HG03520 (cell line): Measurements from ENCODE around the gene CCDC183.
"Not testable (repeated sequence)": the region's sequence is repeated elsewhere in the genome, so short reads cannot be mapped to it uniquely, and the experiment has no call there.

Source experiments
- ATAC-seq: cut with Tn5 transposase; IDR thresholded peaks from one replicate; pipeline ENCODE4 v1.9.1; 2021; ENCODE audit warnings: mild to moderate bottlenecking, moderate library complexity; ENCODE audit not compliant: unreplicated experiment

The CCDC183 gene

DNA sequence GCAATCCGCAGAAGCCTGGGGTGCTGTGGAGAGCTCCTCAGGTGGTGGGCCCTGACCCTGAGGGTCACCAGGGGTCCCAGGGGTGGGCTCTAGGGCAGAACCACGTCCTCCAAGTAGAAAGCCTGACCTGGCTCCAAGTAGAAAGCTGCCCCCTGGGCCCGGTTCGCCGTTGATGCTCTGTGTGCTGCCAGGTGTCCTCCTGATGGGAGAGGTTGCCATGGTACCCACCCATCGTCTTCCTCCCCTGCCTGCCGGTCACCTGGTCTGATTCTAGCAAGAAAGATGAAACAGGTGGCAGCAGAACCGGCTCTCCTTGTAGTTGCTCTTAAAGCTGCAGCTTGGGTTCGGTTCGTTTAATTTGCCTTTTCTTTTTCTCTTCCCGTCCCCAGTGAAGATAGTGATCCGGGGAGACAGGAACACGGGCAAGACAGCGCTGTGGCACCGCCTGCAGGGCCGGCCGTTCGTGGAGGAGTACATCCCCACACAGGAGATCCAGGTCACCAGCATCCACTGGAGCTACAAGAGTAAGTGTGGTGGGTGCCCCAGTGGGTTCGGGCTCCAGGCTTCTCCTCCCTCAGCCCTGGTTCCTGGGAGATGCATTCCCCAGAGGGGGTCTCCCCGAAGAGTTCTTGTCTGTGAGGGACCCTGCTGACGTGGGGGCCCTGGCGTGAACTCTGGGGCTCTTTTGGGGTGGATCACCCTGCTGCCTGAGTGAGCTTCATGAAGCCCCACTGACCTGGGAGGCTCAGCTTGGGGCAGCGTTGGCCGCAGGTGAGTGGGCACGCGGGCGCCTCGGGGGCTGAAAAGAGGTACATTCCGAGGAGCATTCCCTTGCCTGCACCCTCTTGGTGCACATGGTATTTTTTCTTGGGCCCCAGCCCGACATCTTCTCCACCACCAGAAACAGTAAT, 27.3 kb downstream of the CCDC183 start:
- no peak for ATAC-seq

DNA sequence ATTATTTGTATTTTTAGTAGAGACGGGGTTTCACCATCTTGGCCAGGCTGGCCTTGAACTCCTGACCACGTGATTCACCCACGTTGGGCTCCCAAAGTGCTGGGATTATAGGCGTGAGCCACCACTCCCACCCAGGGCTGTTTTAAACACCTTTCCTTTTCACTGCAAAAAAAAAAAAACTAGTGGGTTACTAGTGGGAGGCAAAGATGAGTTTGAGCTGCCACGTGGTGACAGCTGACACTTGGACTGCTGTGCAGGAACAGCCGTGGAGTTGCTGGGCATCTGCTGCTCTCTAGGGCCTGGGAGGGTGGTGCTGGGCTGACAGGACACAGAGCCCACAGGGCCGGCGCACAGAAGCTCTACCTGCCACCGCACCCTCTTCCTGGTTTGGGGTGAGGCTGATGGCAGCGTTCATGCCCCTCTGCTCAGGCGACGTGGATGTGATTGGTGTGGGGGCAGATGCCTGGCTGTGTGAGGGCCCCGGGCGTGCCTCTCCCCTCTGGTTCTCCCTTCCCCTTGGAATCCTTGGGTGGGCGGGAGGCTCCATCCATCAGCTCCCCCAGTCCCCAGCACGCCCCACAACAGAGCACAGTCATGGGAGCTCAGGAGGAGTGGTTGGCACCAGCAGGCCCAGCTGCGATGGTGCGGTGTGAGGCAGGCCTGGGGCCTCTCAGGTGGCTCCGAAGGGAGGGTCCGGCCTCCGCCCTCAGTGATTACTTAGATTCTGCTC, 28.5 kb downstream of the CCDC183 start:
- no peak for ATAC-seq

DNA sequence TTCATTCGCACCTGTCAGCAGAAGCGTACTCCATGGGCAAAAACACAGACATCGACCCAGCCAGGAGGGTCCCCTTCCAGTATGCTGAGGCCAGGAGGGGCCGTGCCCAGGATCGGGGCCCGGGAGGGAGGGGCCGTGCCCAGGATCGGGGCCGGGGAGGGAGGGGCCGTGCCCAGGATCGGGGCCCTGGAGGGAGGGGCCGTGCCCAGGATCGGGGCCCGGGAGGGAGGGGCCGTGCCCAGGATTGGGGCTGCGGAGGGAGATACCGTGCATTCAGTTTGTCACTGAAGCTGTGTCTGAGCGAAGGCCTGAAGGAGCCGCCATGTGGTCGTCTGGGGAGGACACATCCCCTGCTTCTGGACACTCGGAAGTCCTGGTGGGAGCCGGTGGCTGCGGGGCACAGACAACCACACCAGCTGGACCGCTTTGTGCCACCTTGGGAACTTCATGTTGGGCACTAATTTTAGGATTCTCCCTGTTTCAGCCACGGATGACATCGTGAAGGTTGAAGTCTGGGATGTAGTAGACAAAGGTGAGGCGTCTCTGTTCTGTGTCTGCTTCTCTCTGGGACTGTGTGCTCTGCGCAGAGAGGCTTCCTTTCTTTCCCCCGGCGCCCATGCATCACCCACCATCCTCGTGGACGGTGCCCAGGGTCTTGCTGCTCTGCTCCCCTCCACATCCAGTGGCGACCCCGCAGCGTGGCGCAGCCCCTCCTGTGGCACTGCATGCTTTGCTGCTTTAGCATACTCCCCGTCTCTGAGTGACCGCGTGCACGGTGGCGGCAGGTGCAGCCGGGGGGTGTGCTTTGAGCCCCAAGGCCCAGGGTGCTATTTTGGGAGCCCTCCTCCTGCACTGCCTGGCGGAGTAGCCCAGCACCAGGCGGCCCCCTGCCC, 29.4 kb downstream of the CCDC183 start:
- no peak for ATAC-seq

DNA sequence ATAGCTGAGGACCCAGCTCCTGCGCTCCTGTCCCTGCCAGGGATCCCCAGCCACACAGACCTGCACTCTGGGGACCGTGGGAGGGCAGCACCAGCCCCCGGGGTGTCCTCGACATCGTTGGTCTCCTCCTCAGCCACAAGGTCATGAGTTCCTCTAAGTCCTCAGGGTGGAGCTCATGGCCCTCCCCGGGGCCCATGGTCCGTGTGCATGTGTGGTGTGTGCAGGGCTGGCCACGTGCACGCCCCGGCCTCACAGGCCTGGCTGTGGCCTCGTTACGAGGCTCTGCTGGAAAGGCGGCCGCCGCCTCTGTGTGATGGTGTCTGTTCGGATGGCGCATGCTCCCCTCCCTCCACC, 30.0 kb downstream of the CCDC183 start:
- ATAC-seq, result no peak

DNA sequence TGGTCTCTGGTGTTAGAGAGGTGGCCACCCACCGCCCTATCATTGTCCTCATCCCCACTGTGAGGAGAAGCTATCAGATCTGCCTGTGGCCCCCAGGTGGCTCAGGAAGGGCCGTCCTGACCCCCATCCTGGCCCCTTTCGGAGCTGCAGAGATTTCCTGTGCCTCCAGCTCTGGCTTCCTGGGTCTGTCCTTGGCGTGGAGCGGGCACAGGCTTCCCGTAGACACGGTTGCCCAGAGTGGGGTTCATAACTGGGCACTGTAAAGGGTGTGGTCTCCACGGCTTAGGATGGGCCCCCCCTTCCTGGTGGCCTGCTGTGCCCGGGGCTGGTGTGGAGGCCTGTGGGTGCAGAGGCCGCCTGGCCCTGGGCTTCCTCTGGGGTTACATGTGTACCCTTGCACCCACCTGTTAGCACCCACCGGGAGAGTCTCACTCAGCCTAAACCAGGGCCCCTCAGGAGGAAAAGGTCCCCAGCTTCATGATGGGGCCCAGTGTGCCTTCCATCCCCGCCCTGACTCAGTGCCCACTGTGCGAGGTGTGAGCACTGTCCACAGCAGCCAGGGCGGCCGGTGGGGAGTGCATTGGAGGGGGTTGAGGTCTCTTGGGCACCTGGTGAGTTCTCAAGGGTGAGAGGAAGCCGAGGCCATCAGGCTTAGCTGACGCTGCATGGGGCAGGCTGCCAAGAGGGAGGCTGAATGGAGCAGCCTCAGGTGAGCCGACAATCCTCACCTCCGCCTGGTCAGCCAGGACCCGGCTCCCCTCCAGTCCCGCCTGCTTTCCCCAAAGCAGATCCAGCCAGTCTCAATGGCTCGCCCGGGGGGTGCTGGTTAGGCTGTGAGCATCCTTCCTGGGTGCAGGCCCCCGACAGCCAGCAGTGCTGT, 30.8 kb downstream of the CCDC183 start:
- no peak for ATAC-seq

DNA sequence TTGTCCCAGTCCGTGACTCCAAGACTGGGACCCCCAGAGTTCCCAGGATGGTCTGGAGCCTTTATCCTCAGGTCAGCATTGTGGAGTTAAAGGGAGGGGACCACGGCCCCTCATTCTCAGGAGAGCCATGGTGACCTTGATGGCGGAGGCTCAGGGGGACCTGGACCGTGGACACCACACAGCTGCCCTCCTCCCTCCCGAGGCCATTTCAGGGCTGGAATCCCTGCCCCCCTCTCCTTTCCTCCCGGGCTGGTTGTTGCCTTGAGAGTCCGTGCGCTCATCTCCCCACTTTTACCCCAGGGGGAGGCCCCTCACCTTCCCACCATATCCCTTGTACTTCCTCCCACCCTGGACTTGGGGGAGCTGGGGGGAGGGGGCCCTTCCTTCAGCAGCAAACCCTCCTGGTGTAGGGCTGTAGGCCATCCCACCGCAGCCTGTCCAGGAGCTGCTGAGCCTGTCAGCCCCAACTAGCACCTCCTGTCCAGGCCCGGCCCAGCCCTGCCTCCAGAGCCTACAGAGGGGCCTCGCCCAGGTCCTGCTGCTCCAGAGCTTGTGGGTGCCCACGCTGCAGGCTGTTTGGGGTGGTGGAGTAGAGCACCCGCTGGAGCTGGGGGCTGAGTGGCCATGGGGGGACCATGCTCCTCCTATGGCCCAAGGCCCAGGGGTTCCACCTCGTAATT, 31.8 kb downstream of the CCDC183 start:
- ATAC-seq, result no peak

DNA sequence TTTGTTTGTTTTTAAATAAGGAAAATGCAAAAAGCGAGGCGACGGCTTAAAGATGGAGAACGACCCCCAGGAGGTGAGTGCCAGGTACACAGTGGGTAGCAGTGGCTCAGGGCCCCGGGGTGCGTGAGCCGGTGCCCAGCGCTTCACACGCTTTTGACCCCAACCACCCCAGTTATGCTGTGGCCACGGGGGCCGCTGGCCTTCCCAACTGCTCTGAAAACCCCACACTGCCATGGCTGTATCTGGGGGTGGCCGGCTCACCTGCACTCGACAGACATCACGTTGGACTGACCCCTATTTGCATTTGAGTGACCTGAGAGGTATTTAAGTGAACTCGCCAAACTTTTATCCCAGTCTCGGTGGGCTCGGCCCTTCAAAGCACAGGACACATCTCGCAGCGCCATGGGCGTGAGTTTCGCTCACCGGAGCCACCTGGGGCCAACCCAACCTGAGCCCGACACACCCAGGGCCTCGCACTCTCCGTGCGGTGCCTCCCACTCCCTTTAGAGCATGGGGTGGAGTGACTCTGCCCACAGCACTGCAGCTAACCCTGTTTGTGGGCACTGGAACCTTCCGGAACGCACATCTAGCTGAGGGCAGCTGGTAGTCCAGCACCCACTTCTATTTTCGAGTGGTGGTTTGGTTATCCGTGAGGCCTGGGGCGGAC, 32.5 kb downstream of the CCDC183 start:
- no peak for ATAC-seq

DNA sequence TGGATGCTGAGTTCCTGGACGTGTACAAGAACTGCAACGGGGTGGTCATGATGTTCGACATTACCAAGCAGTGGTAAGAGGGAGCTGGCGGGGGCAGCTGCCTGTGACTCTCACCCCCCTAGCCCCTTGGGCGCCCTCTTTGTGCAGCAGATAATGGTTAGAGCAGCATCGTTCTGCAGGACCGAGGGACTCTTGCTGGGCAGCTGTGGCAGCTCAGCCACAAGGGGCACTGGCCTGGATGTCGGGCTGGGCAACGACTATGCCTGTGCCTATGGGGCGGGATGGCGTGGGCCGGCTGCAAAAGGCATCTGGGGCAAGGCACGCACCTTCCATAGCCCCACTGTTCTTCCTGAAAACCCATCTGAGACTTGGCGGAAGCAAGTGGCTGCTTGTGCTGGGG, 33.3 kb downstream of the CCDC183 start:
- no peak for ATAC-seq

DNA sequence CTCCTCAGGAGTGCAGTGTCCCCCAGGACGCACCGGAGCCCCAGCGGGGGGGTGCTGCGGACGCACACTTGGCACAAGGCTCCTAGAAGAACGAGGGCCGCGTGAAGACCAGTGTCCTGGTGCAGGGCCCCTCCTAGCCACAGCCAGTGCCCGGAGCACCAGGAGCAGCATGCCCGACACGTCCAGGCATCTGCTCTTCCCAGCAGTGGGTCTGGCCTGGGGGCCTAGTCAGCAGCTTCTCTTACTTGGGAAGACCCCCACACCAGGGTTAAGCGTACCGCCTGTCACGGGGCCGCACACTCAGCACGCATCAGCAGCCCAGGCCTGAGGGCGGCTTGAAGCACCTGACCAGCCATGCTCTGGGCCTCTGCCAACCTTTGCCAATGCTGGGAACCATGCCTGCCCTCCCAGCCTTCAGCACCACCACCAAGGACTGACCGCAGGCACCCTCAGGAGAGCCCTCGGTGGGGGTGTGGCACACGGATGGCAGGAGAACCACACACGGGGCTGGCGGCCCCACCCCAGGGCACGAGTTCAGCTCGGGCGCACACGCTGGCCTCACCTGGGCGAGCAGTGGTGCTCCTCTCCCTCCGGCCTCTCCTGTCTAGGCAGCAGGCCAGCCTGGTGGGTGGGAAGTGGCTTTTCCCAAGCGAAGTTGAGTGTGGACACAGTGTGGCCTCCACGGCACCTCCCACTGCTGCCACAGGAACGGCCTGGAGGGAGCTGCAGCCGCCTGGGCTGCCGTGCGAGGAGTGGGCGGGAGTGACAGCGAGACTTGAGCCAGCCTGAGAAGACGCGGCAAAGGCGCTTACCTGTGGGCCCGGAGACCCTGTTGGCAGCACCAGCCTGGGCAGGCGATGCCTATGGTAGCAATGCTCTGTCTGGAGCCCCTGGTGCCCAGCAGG, 34.1 kb downstream of the CCDC183 start:
- ATAC-seq, result no peak

DNA sequence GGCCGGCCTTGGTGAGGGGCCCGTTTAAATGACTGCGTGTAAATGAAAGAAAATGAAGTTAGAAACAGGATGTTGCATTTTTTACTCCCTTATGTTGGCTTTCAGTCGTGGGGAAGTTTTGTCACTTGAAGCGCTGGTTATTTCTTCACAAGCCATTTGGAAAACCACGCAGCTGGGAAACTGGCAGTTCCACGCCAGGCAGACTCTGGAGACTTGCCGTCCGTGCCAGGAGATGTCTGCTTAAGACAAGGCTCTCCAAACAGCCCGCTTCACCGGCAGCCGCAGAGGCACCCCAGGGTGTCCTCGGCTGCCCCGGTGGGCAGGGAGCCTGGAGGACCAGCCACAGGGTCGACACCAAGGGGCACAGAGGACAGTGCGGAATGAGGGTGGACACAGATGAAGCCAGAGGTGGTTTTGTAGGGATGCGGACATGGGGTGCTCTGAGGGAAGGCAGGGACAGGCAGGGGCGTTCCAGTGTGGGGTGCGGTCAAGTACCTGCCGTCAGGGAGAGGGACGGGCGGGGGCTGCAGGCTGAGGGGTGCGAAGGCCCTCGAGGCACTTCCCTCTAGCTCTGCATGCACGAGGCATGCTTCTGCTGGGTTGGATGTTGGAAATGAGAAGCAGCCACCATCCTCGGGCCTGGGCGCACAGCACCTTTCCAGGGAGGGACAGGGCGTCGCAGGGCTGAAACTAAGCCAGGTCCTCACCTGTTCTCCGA, 35.0 kb downstream of the CCDC183 start:
- ATAC-seq, result no peak

DNA sequence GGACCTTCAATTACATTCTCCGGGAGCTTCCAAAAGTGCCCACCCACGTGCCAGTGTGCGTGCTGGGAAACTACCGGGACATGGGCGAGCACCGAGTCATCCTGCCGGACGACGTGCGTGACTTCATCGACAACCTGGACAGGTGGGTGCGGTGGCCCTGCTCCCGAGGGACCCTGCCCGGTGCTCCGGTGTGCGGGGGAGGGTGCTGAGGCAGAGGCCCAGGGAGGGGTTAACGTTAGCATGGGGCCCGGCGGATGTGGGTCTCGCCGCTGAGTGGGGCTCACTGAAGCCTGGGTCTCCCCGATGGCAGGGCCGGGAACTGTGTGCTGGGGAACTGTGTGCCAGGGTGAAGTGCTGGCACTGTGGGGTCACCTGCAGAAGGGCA, 35.6 kb downstream of the CCDC183 start:
- ATAC-seq, result no peak

DNA sequence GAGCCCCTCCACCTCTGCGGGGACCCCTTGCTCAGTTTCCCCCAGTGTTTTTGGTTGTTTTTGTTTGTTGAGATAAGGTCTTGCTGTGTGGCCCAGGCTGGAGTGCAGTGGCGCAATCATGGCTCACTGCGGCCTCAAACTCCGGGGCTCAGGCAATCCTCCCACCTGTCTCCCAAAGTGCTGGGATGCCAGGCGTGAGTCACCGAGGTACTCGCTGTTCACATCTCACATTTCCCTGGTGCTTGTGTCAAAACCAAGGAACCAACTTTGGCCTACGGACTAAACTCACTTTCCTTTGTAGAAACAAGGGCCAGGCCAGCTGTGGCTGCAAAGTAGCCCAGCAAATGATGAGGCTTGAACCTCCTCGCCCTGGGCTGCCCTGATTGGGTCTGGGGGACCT, 36.4 kb downstream of the CCDC183 start:
- ATAC-seq, result no peak

DNA sequence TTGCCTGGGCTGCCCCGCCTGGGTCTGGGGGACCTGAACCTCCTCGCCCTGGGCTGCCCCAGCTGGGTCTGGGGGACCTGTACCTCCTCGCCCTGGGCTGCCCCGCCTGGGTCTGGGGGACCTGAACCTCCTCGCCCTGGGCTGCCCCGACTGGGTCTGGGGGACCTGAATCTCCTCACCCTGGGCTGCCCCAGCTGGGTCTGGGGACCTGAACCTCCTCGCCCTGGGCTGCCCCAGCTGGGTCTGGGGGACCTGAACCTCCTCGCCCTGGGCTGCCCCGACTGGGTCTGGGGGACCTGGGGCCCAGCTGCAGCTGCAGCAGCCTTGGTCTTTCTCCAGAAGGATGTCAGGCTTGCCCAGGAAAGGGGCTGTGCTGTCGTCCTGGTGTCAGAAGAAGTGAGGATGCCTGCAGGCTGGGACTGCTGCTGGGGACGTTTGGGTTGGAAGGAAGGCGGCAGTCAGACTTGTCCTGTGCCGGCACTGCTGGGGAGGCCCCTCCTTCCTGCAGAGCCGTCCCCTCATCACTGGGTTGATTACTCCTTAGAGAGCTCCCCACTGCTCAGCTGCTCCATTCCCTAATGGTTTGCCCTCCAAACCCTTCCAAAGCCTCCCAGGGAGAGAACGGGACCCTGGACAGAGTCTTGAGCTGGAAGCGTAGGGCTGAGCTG, 37.4 kb downstream of the CCDC183 start:
- ATAC-seq, result not testable (repeated sequence)

DNA sequence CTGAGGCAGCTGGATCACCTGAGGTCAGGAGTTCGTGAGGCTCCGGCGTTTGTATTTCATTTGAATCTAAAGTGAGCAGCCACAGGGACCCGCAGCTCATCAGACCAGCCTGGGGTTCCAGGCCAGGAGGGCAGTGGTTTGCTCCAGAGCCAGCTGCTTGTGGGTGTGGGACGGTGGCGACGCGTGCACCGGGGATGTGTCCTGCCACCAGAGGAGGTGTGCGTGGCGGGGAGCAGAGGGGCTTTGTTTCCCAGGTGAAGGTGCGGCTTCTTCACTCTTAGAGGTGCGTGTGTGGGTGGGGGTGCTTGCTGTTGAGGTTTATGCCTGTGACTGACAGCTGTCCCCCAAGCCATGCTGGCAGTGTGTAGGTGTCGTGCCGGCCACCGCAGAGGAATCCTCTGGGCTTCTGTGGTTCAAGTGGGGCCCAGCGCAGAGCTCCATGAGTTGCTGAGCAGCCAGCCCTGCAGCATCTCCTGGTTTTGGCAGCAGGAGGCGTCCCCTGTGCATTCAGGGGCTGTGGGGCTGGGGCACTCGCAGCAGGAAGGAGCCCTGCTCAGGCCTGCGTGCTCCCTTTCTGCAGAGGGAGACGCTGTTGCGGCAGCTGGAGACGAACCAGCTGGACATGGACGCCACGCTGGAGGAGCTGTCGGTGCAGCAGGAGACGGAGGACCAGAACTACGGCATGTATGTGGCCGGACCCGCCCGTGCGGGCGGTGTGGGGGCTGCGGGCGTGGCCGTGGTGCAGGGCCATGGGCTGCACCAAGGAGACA, 39.2 kb downstream of the CCDC183 start:
- no peak for ATAC-seq

DNA sequence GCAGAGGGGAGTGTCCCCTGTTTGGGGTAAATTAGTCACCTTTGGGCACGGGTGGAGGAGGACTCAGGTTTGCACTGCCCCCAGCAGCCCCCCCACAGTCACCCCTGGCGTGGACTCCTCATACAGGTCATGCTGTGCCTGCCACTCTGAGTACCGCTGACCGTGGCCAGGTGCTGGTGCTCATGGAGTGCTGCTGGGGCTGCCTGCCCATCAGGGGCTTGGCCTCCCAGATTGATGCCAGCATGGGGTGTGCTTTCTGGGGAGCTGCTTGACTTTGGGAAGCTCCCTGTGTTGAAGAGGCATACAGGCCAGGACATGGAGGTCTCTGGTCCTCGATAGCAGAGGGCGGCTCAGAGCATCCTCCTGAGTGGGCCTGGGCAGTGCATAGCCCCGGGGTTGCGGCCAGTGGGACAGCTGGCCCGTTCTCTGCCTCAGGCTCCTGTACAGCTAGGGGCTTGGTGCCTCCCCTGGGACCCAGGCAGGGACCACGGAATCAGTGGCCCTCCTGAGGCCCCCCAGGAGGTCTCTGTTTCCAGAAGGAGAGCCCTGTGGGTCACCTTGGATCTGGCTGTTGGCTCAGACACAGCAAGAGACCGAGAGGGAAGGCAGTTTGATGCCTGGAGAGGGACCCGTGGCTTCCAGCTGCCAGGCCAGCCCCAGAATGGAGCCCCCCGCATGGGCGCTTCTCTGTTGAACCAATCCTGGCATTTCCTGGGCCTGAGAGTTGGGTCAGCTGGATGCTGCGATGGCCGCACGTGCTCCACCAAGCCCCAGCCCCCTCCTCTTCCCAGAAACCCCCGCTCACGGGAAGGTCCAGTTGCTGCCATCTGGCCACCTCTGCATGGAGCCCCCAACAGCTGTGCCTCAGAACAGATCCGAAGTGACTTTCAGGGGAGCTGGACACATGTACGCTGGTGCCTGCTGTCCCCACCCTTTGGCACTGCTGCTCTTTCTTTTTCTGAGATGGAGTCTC, 40.1 kb downstream of the CCDC183 start:
- ATAC-seq, result no peak
